ENCODE data around the gene UHRF1. TPM values are rescaled to one million over a fixed set of nuclear protein-coding genes. Genes with fewer than 3 reads are reported as not detected.
"Not testable (repeated sequence)": the region's sequence is repeated elsewhere in the genome, so short reads cannot be mapped to it uniquely, and the experiment has no call there.

The UHRF1 gene
- total RNA-seq, 1 donor, result 34.1 TPM

GRCh38 chr19:4939466-4939865, 30.2 kb downstream of the UHRF1 start:
- no peak for TF ChIP-seq CTCF (IDR thresholded peaks at IDR 0.05; ENCODE audit: insufficient read depth, low read depth, low read length)
- H3K4me3 ChIP-seq (ENCODE audit: low read depth, low read length), result no peak overlapping the region
- no peak for DNase-seq (ENCODE audit: low read depth)

- DNase-seq (ENCODE audit: low read depth); H3K4me3 ChIP-seq (ENCODE audit: low read depth, low read length): not testable (repeated sequence)
Observed at GRCh38 chr19:4941638-4942169, 32.4 kb downstream of the UHRF1 start.

GRCh38 chr19:4950650-4951049, 41.3 kb downstream of the UHRF1 start:
- DNase-seq (ENCODE audit: low read depth); H3K4me3 ChIP-seq (ENCODE audit: low read depth, low read length): not testable (repeated sequence)

GRCh38 chr19:4951656-4952055, 42.4 kb downstream of the UHRF1 start:
- H3K4me3 ChIP-seq (ENCODE audit: low read depth, low read length), result no peak overlapping the region
- TF ChIP-seq CTCF (IDR thresholded peaks at IDR 0.05; ENCODE audit: insufficient read depth, low read depth, low read length), result no peak
- no peak for DNase-seq (ENCODE audit: low read depth)

- no peak overlapping the region for H3K4me3 ChIP-seq (ENCODE audit: low read depth, low read length)
- TF ChIP-seq CTCF (IDR thresholded peaks at IDR 0.05; ENCODE audit: insufficient read depth, low read depth, low read length), result no peak
- DNase-seq (ENCODE audit: low read depth), result no peak
Observed at GRCh38 chr19:4952945-4953344, 43.6 kb downstream of the UHRF1 start.

- DNase-seq (ENCODE audit: low read depth); H3K4me3 ChIP-seq (ENCODE audit: low read depth, low read length): not testable (repeated sequence)
Observed at GRCh38 chr19:4954320-4955149, 45.2 kb downstream of the UHRF1 start.

- no peak for DNase-seq (ENCODE audit: low read depth)
- no peak overlapping the region for H3K4me3 ChIP-seq (ENCODE audit: low read depth, low read length)
- TF ChIP-seq CTCF (IDR thresholded peaks at IDR 0.05; ENCODE audit: insufficient read depth, low read depth, low read length), result no peak
Observed at GRCh38 chr19:4955274-4955673, 46.0 kb downstream of the UHRF1 start.

- DNase-seq (ENCODE audit: low read depth), result no peak
- no peak overlapping the region for H3K4me3 ChIP-seq (ENCODE audit: low read depth, low read length)
- TF ChIP-seq CTCF (IDR thresholded peaks at IDR 0.05; ENCODE audit: insufficient read depth, low read depth, low read length), result no peak
Observed at GRCh38 chr19:4957981-4958380, 48.7 kb downstream of the UHRF1 start.

All from fibroblast of villous mesenchyme (primary cell).